Transverse colon (tissue), 4 donors: ENCODE results near the gene ACP2. TPM values are rescaled to one million over a fixed set of nuclear protein-coding genes. Genes with fewer than 3 reads are reported as not detected.

Source experiments
- DNase-seq: peaks from one replicate; pipeline ENCODE4 v3.0.0-alpha.2; 2019
- H3K27ac ChIP-seq, 4 donors: fragments of 200-600 bp; sonication (generic); 2 replicates each; pipeline ENCODE4 v1.5.1; 2016 to 2018; ENCODE audit warnings: inconsistent platforms in 4 of 4
- H3K27me3 ChIP-seq: fragments of 200-600 bp; sonication (generic); 2 replicates; pipeline ENCODE4 v1.5.1; 2017; ENCODE audit warnings: inconsistent platforms
- H3K36me3 ChIP-seq, 4 donors: fragments of 200-600 bp; sonication (generic); 2 replicates each; pipeline ENCODE4 v1.5.1; 2017 to 2019; ENCODE audit warnings: inconsistent platforms in 4 of 4
- H3K4me1 ChIP-seq, 4 donors: fragments of 200-600 bp; sonication (generic); 2 replicates each; pipeline ENCODE4 v1.5.1; 2017 to 2020; ENCODE audit warnings: inconsistent platforms in 4 of 4
- H3K4me3 ChIP-seq, 4 donors: fragments of 200-600 bp; sonication (generic); 1 replicate in 1 of 4; 2 replicates in 3 of 4; pipeline versions ENCODE4 v1.5.1 to v1.6.1; 2017 to 2019; ENCODE audit warnings: inconsistent platforms in 4 of 4
- H3K9me3 ChIP-seq, 2 donors: fragments of 200-600 bp; sonication (generic); 2 replicates each; pipeline ENCODE4 v1.5.1; 2017 to 2019; ENCODE audit warnings: inconsistent platforms in 2 of 2
- EP300 ChIP-seq: sonication (generic); formaldehyde crosslinking; IDR thresholded peaks from one replicate; pipeline ENCODE4 v1.6.1; 2017; ENCODE audit warnings: antibody characterized with exemption, low read depth
- POLR2A ChIP-seq: fragments of 450-650 bp; IDR thresholded peaks from one replicate; pipeline ENCODE4 v1.6.1; 2016; ENCODE audit warnings: antibody characterized with exemption, mild to moderate bottlenecking, moderate library complexity
- POLR2AphosphoS5 ChIP-seq, 3 donors: sonication (generic); formaldehyde crosslinking; IDR thresholded peaks; one replicate each; pipeline ENCODE4 v1.6.1; 2016; ENCODE audit warnings: antibody characterized with exemption in 3 of 3
- WGBS, 2 donors: methylation state at CpG; one replicate each; pipeline ENCODE4 v1.1.5; 2018; ENCODE audit warnings: low coverage in 1 of 2; 5-methylcytosine and 5-hydroxymethylcytosine counted together
- in situ Hi-C, 4 donors: fragments of 200-750 bp; cut with MboI; loops; one replicate each; pipeline versions ENCODE4 v1.15.0 to v1.15.1; 2017; ENCODE audit warnings: low sequenced_read_pairs in 3 of 4, low pct_ligation_motif_present in 1 of 4, low pct_unique_long_range_greater_than_20kb in 1 of 4
- intact Hi-C: fragments of 100-400 bp; cut with DNase I; formaldehyde crosslinking; loops from one replicate; pipeline ENCODE4 v1.15.1; 2023; ENCODE audit warnings: low total_unique reads
- total RNA-seq, 4 donors: library from RNA; depleted of rRNA; stranded (reverse); fragments of >200 nt; gene quantifications; one replicate each; pipeline ENCODE4 v1.1.0, GENCODE V29; 2016
- TF ChIP-seq, protein P1 (sequence below), 5 experiments: fragments of 200-600 bp in 3 of 5; fragments of 450-650 bp in 2 of 5; sonication (generic) in 3 of 5; IDR thresholded peaks; 1 replicate in 2 of 5; 2 replicates in 3 of 5; pipeline ENCODE4 v1.5.1; 2016 to 2017; ENCODE audit warnings: antibody characterized with exemption in 5 of 5, inconsistent platforms in 3 of 5, mild to moderate bottlenecking in 2 of 5, moderate library complexity in 1 of 5

Gene ACP2
- total RNA-seq, 4 donors from 2014 or later, result 66.3 to 120 (median 88.9) TPM

DNA sequence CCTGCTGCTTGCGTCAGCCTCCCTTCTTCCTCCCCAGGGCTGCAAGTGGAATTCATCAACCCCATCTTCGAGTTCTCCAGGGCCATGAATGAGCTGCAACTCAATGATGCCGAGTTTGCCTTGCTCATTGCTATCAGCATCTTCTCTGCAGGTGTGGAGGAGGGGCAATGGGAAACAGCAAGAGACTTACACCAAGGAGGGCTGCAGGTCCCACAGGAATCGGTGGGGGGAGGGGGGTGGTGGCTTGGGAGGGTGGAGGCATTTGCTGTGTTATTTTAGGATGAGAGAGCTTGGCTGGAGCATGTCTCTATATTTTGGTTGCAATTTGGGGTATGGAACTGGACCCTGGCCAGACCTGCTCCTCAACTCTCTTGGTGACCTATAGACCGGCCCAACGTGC lies 19.3 kb upstream of the ACP2 start:
- H3K4me3 ChIP-seq, result no peak overlapping the region
- 76% methylated on average over 6 of the region's 6 CpGs; no CpG with 5 or more reads in 1 of the 2 donors for WGBS, 2 donors
- peaks cover 26 to 49% (median 41%) of the 10 kb centered on the region in 4 donors for H3K4me1 ChIP-seq
- H3K27ac ChIP-seq, result peak overlapping the region; percentile 94 to 98 (median 97)
- in situ Hi-C loops, result loop anchor here in 1 of 4 donors (10.0 kb wide), 1 partner anchor 93 kb away; the partner anchor contains the start of gene ARFGAP2
- no peaks in the 10 kb centered on the region for H3K27me3 ChIP-seq
- H3K9me3 ChIP-seq, result no peaks in the 10 kb centered on the region
- no peak for DNase-seq
- intact Hi-C loops, result no loop called here
- TF ChIP-seq EP300 (no peak), POLR2AphosphoS5 (IDR thresholded peaks at IDR 0.05) (no peak)
- no peaks in the 10 kb centered on the region for H3K36me3 ChIP-seq

DNA sequence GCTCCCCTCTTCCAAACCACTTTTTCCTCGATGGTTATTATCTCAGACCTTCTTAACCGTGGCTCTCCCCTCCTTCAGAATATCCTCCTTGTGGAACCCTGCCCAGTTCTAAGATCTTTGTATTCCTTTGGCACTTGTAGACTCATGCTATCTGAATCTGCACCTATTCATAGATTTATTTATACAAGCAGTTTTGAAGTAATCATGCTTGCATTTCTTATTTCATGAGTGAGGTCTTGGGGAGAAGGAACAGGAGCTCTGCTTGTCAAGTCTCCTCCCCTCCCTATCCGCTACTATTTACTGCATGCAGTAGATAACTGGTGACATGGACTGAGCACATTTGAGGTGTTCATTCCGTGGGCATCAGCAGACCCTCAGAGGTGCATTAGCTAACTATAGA lies 15.9 kb upstream of the ACP2 start:
- no peaks in the 10 kb centered on the region for H3K9me3 ChIP-seq
- WGBS, 2 donors, result 80 to 84% methylated on average over 1 to 4 of the region's 4 CpGs
- H3K4me3 ChIP-seq, result no peak overlapping the region
- no peak for DNase-seq
- in situ Hi-C loops (loop anchor here in 1 of 4 donors (10.0 kb wide), 1 partner anchor 90 kb away; the partner anchor contains the start of gene ARFGAP2), intact Hi-C loops (no loop called here)
- TF ChIP-seq POLR2AphosphoS5 (IDR thresholded peaks at IDR 0.05), result no peak
- no peak for TF ChIP-seq EP300
- TF ChIP-seq POLR2A, result no peak
- no peaks in the 10 kb centered on the region for H3K36me3 ChIP-seq
- H3K27ac ChIP-seq, result no peak overlapping the region
- H3K27me3 ChIP-seq, result no peaks in the 10 kb centered on the region
- H3K4me1 ChIP-seq, result peaks cover 12 to 35% (median 29%) of the 10 kb centered on the region in 4 donors

DNA sequence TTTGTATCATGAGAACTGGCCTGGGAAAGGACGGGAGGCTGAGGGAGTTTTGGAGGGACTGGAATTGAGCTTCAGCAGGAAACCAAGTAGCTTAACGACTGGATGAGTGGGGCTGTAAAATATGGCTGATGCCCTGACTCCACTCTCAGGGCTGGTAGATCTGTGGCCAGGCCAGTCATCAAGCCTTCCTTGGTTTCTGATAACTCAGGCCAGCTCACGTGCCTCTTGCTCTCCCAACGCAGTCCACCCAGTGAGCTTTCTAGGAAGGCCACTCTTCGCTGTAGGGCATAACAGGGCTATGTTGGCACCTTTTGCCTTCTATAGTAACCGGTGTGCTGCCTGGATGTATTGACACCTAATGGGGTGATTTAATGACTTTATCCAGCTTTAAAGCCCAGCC lies 15.5 kb upstream of the ACP2 start:
- Histone ChIP-seq H3K9me3 (no peaks in the 10 kb centered on the region), H3K4me3 (no peak overlapping the region), H3K36me3 (no peaks in the 10 kb centered on the region), H3K27me3 (no peaks in the 10 kb centered on the region), H3K27ac (no peak overlapping the region), H3K4me1 (peaks cover 12 to 39% (median 31%) of the 10 kb centered on the region in 4 donors)
- no peak for TF ChIP-seq POLR2AphosphoS5 (IDR thresholded peaks at IDR 0.05)
- TF ChIP-seq POLR2A, result no peak
- no peak for TF ChIP-seq EP300
- TF ChIP-seq, protein P1, sequence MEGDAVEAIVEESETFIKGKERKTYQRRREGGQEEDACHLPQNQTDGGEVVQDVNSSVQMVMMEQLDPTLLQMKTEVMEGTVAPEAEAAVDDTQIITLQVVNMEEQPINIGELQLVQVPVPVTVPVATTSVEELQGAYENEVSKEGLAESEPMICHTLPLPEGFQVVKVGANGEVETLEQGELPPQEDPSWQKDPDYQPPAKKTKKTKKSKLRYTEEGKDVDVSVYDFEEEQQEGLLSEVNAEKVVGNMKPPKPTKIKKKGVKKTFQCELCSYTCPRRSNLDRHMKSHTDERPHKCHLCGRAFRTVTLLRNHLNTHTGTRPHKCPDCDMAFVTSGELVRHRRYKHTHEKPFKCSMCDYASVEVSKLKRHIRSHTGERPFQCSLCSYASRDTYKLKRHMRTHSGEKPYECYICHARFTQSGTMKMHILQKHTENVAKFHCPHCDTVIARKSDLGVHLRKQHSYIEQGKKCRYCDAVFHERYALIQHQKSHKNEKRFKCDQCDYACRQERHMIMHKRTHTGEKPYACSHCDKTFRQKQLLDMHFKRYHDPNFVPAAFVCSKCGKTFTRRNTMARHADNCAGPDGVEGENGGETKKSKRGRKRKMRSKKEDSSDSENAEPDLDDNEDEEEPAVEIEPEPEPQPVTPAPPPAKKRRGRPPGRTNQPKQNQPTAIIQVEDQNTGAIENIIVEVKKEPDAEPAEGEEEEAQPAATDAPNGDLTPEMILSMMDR (IDR thresholded peaks at IDR 0.05), result no peak
- intact Hi-C loops, result no loop called here
- in situ Hi-C loops, result loop anchor here in 1 of 4 donors (10.0 kb wide), 1 partner anchor 89 kb away; the partner anchor contains the start of gene ARFGAP2
- DNase-seq, result no peak
- WGBS, 2 donors, result 91% methylated on average over 6 of the region's 6 CpGs; no CpG with 5 or more reads in 1 of the 2 donors

DNA sequence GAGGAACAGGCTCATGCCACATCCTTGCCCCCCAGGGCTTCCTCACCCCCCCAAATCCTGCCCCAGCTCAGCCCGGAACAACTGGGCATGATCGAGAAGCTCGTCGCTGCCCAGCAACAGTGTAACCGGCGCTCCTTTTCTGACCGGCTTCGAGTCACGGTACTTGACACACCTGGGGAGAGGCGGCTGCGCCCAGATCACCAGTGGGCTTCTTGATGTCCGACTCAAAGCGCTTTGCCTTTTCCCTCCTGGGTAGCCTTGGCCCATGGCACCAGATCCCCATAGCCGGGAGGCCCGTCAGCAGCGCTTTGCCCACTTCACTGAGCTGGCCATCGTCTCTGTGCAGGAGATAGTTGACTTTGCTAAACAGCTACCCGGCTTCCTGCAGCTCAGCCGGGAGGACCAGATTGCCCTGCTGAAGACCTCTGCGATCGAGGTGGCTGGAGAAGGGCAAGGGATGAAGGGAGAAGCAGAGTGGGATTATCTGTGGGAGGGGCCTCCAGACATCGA lies 12.7 kb upstream of the ACP2 start:
- Histone ChIP-seq H3K27ac (no peak overlapping the region), H3K27me3 (no peaks in the 10 kb centered on the region), H3K4me1 (peaks cover 9 to 51% (median 40%) of the 10 kb centered on the region in 4 donors), H3K4me3 (no peak overlapping the region), H3K9me3 (no peaks in the 10 kb centered on the region), H3K36me3 (no peaks in the 10 kb centered on the region)
- WGBS, 2 donors, result 89% methylated on average over 22 of the region's 22 CpGs; no CpG with 5 or more reads in 1 of the 2 donors
- no peak for TF ChIP-seq POLR2A
- TF ChIP-seq, protein P1 (IDR thresholded peaks at IDR 0.05), result no peak
- no peak for TF ChIP-seq EP300
- no peak for TF ChIP-seq POLR2AphosphoS5 (IDR thresholded peaks at IDR 0.05)
- in situ Hi-C loops, result loop anchor here in 1 of 4 donors (10.0 kb wide), 1 partner anchor 87 kb away; the partner anchor contains the start of gene ARFGAP2
- intact Hi-C loops, result no loop called here
- DNase-seq, result no peak

DNA sequence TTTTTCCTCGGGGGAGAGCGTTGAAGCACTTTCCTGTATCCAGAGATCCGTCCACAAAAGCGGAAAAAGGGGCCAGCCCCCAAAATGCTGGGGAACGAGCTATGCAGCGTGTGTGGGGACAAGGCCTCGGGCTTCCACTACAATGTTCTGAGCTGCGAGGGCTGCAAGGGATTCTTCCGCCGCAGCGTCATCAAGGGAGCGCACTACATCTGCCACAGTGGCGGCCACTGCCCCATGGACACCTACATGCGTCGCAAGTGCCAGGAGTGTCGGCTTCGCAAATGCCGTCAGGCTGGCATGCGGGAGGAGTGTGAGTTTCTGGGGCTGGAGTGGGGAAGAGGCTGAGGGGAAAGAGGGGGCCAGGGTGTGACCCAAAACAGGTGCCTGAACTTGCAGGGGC lies 11.8 kb upstream of the ACP2 start:
- WGBS, 2 donors, result 89 to 92% methylated on average over 4 to 19 of the region's 19 CpGs
- H3K4me1 ChIP-seq, result peaks cover 9 to 52% (median 42%) of the 10 kb centered on the region in 4 donors
- H3K27ac ChIP-seq, result peak overlapping the region in 3 of 4 donors; percentile 81 to 88 (median 83)
- TF ChIP-seq POLR2AphosphoS5 (IDR thresholded peaks at IDR 0.05), result no peak
- TF ChIP-seq POLR2A, result no peak
- TF ChIP-seq, protein P1 (IDR thresholded peaks at IDR 0.05), result no peak
- no peak for TF ChIP-seq EP300
- H3K4me3 ChIP-seq, result no peak overlapping the region
- intact Hi-C loops (no loop called here), in situ Hi-C loops (loop anchor here in 1 of 4 donors (10.0 kb wide), 1 partner anchor 86 kb away; the partner anchor contains the start of gene ARFGAP2)
- H3K9me3 ChIP-seq, result no peaks in the 10 kb centered on the region
- no peak for DNase-seq
- H3K36me3 ChIP-seq, result no peaks in the 10 kb centered on the region
- no peaks in the 10 kb centered on the region for H3K27me3 ChIP-seq
